GM23338 (cell line): ENCODE results near the gene MAP4.
"Not testable (repeated sequence)": the region's sequence is repeated elsewhere in the genome, so short reads cannot be mapped to it uniquely, and the experiment has no call there.

Source experiments
- CTCF ChIP-seq, 2 experiments: fragments of 200-600 bp in 1 of 2; sonication (generic) in 1 of 2; conservative IDR thresholded peaks; 2 replicates each; pipeline versions ENCODE4 v1.5.1 to v1.6.1; 2016 to 2017; ENCODE audit warnings: antibody characterized with exemption in 2 of 2, low read depth in 2 of 2, mild to moderate bottlenecking in 2 of 2, moderate library complexity in 1 of 2
- EZH2 ChIP-seq: fragments of 200-600 bp; sonication (generic); IDR thresholded peaks from one replicate; pipeline ENCODE4 v1.8.0; 2017; ENCODE audit warnings: antibody characterized with exemption, mild to moderate bottlenecking, low read depth; ENCODE audit not compliant: unreplicated experiment
- TF ChIP-seq, protein P1 (sequence below): IDR thresholded peaks from one replicate; pipeline ENCODE4 v1.6.1; 2018; ENCODE audit warnings: antibody characterized with exemption; ENCODE audit not compliant: unreplicated experiment

GRCh38 chr3:48008066-48008465 lies 8.2 kb downstream of the MAP4 start:
- TF ChIP-seq, protein P1, sequence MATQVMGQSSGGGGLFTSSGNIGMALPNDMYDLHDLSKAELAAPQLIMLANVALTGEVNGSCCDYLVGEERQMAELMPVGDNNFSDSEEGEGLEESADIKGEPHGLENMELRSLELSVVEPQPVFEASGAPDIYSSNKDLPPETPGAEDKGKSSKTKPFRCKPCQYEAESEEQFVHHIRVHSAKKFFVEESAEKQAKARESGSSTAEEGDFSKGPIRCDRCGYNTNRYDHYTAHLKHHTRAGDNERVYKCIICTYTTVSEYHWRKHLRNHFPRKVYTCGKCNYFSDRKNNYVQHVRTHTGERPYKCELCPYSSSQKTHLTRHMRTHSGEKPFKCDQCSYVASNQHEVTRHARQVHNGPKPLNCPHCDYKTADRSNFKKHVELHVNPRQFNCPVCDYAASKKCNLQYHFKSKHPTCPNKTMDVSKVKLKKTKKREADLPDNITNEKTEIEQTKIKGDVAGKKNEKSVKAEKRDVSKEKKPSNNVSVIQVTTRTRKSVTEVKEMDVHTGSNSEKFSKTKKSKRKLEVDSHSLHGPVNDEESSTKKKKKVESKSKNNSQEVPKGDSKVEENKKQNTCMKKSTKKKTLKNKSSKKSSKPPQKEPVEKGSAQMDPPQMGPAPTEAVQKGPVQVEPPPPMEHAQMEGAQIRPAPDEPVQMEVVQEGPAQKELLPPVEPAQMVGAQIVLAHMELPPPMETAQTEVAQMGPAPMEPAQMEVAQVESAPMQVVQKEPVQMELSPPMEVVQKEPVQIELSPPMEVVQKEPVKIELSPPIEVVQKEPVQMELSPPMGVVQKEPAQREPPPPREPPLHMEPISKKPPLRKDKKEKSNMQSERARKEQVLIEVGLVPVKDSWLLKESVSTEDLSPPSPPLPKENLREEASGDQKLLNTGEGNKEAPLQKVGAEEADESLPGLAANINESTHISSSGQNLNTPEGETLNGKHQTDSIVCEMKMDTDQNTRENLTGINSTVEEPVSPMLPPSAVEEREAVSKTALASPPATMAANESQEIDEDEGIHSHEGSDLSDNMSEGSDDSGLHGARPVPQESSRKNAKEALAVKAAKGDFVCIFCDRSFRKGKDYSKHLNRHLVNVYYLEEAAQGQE: not testable (repeated sequence)
- TF ChIP-seq CTCF (conservative IDR thresholded peaks at IDR 0.05; ENCODE audit: low read depth in 2 of 2); EZH2: not testable (repeated sequence)
